Left lung (tissue), 10 donors: ENCODE results near the gene CCDC179. TPM values are rescaled to one million over a fixed set of nuclear protein-coding genes. Genes with fewer than 3 reads are reported as not detected.

Source experiments
- ATAC-seq: fragments of 200-7000 bp; cut with Tn5 transposase; one replicate; pipeline ENCODE4 v1.9.1; 2020; ENCODE audit warnings: moderate library complexity
- DNase-seq, 4 donors: peaks; one replicate each; pipeline ENCODE4 v3.0.0-alpha.2; 2013 to 2020
- H3K27ac ChIP-seq, 2 donors: fragments of 200-600 bp; sonication (generic) in 1 of 2; one replicate each; pipeline versions ENCODE4 v1.5.0 to v1.8.0; 2020 to 2021
- H3K27me3 ChIP-seq, 2 donors: fragments of 200-600 bp; sonication (generic) in 1 of 2; one replicate each; pipeline versions ENCODE4 v1.5.0 to v1.8.0; 2020 to 2021
- H3K36me3 ChIP-seq, 2 donors: fragments of 200-600 bp; sonication (generic) in 1 of 2; one replicate each; pipeline versions ENCODE4 v1.5.0 to v1.8.0; 2020 to 2021
- H3K4me1 ChIP-seq, 2 donors: fragments of 200-600 bp; one replicate each; pipeline ENCODE4 v1.8.0; 2021
- H3K4me3 ChIP-seq, 2 donors: fragments of 200-600 bp; sonication (generic) in 1 of 2; one replicate each; pipeline versions ENCODE4 v1.5.0 to v1.8.0; 2020 to 2021; ENCODE audit warnings: mild to moderate bottlenecking in 1 of 2
- H3K9me3 ChIP-seq, 2 donors: fragments of 200-600 bp; sonication (generic) in 1 of 2; one replicate each; pipeline versions ENCODE4 v1.5.0 to v1.8.0; 2020 to 2021
- CTCF ChIP-seq, 2 donors: fragments of 200-600 bp; sonication (generic) in 1 of 2; IDR thresholded peaks; one replicate each; pipeline versions ENCODE4 v1.5.0 to v1.8.0; 2021; ENCODE audit warnings: antibody characterized with exemption in 2 of 2
- intact Hi-C, 2 donors: fragments of 100-400 bp; cut with DNase I; formaldehyde crosslinking; loops; one replicate each; pipeline versions ENCODE4 v1.11.2 to v1.14.2; 2022
- polyA plus RNA-seq, 6 donors: library from polyadenylated mRNA; unstranded; fragments of 120-200 nt; gene quantifications; one replicate each; pipeline ENCODE4 v1.2.1, GENCODE V29; 2013; ENCODE audit not compliant: insufficient read length in 6 of 6
- total RNA-seq, 2 donors: library from RNA; stranded (reverse); fragmentation: NEBNext Ultra II Directional; extraction: Animal tissue kit (Norgen Biotek cat#: 25700); gene quantifications; one replicate each; pipeline ENCODE4 v1.2.1, GENCODE V29; 2021
- donor health status: DM: no; HTN: yes; CAD: no.
- donor health status: DM: no; HTN: no; CAD: no.

CCDC179 gene
- total and polyA plus RNA-seq, 8 donors = not detected

- no peaks in the 10 kb centered on the region for H3K9me3 ChIP-seq
- no peaks in the 10 kb centered on the region for H3K36me3 ChIP-seq
- intact Hi-C loops = no loop called here
- ATAC-seq (peak; percentile 94), DNase-seq (peak in 2 of 4 donors; percentile 84 to 90)
- no peak overlapping the region for H3K4me3 ChIP-seq
- no peaks in the 10 kb centered on the region for H3K4me1 ChIP-seq
- peak; percentile 66 to 72 for TF ChIP-seq CTCF (IDR thresholded peaks at IDR 0.05)
- H3K27me3 ChIP-seq = no peaks in the 10 kb centered on the region
- H3K27ac ChIP-seq = no peak overlapping the region
Observed at GRCh38 chr11:22875869-22876473, 15.7 kb upstream of the CCDC179 start.

DNA sequence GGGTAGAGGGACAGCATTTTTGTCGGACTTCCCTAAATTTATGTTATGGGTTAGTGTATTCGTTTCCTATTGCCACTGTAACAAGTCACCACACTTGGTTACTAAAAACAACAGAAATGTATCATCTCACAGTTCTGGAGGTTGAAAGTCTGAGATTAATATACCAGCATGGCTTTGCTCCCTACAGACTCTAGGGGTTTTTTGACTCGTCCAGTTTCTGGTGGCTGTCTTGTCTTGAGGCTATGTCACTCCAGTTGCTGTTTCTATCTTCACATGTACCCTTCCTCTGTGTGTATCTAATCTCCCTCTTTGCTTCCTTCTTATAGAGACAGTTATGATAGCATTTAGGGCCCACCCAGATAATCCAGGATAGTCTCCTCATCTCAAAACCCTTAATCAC, 9.1 kb upstream of the CCDC179 start:
- Histone ChIP-seq H3K4me3 (no peak overlapping the region), H3K27me3 (no peaks in the 10 kb centered on the region), H3K27ac (no peak overlapping the region), H3K9me3 (no peaks in the 10 kb centered on the region), H3K4me1 (no peaks in the 10 kb centered on the region), H3K36me3 (no peaks in the 10 kb centered on the region)
- intact Hi-C loops = no loop called here
- DNase-seq = no peak
- TF ChIP-seq CTCF (IDR thresholded peaks at IDR 0.05) = no peak
- ATAC-seq = no peak

GRCh38 chr11:22859756-22860155, 518 bp downstream of the CCDC179 start:
- Histone ChIP-seq H3K4me3 (no peak overlapping the region), H3K9me3 (no peaks in the 10 kb centered on the region), H3K27ac (no peak overlapping the region), H3K27me3 (no peaks in the 10 kb centered on the region), H3K4me1 (no peaks in the 10 kb centered on the region), H3K36me3 (no peaks in the 10 kb centered on the region)
- intact Hi-C loops = no loop called here
- DNase-seq (no peak), ATAC-seq (no peak)
- no peak for TF ChIP-seq CTCF (IDR thresholded peaks at IDR 0.05)

GRCh38 chr11:22851477-22851876, 8.8 kb downstream of the CCDC179 start:
- DNase-seq (no peak), ATAC-seq (no peak)
- no peak for TF ChIP-seq CTCF (IDR thresholded peaks at IDR 0.05)
- H3K4me1 ChIP-seq = no peaks in the 10 kb centered on the region
- no peaks in the 10 kb centered on the region for H3K9me3 ChIP-seq
- no peak overlapping the region for H3K27ac ChIP-seq
- no peaks in the 10 kb centered on the region for H3K36me3 ChIP-seq
- intact Hi-C loops = no loop called here
- no peak overlapping the region for H3K4me3 ChIP-seq
- no peaks in the 10 kb centered on the region for H3K27me3 ChIP-seq

DNA sequence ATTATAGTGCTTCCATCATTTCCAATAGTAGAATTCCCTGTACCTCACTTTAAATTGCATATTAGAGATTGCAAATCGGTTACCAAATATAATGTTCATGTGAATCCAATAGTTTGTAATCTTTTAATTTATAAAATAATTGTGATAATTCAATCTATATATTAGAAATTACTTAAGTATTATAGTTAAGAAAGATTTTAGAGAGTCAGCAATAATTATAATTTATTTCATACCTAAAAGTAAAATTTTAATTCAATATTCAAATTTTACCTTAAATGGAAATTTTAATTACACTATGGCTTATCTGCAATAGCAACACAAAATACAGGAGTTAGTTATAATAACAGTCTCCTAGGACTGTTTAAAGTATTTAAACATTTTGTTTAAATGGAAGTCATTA, 13.5 kb downstream of the CCDC179 start:
- Histone ChIP-seq H3K27me3 (no peaks in the 10 kb centered on the region), H3K36me3 (no peaks in the 10 kb centered on the region), H3K4me3 (no peak overlapping the region), H3K4me1 (no peaks in the 10 kb centered on the region), H3K27ac (no peak overlapping the region), H3K9me3 (no peaks in the 10 kb centered on the region)
- no peak for ATAC-seq
- intact Hi-C loops = no loop called here
- DNase-seq = no peak
- no peak for TF ChIP-seq CTCF (IDR thresholded peaks at IDR 0.05)
